ENCODE results near the gene ATPAF1.
A peak's percentile ranks its signal among the peaks of the same experiment; 100 is the strongest.

ATPAF1 gene

DNA sequence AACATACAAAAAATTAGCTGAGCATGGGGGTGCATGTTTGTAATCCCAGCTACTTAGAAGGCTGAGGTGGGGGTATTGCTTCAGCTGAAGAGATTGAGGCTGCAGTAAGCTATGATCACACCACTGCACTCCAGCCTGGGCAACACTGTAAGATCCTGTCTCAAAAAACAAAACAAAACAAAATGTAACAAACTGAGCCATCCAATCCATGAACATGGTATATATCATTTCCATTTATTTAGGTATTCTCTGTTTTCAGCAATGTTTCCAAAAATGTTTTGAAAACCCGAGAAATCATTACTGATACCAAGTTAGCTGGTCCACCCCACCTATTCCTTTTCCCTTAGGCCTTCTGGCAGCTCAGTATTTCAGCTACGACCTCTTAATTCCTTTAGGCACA, 18.4 kb downstream of the ATPAF1 start:
- no peak overlapping the region for H3K4me3 ChIP-seq (replicated peaks in 1 of 2; ENCODE audit: low read depth in 2 of 2, low read length in 2 of 2)
- TF ChIP-seq CTCF (IDR thresholded peaks at IDR 0.05; ENCODE audit: low read depth, low read length): no peak
- no peak for DNase-seq (ENCODE audit: low read depth in 2 of 2)

DNA sequence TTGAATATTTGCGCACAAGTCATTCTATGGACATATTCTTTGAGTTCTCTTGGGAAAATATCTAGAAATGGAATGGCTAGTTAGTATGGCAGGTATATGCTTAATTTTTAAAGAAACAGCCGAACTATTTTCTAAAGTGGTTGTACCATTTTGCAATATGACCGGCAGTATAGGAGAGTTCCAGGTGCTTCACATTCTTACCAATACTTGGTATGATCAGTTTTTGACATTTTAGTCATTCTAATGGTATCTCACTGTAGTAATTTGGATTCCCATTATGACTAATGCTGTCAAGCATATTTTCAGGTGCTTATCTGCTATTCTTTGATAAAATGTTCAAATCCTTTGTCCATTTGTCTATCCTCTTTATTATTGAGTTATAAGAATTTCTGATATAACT, 20.6 kb downstream of the ATPAF1 start:
- no peak for TF ChIP-seq CTCF (IDR thresholded peaks at IDR 0.05; ENCODE audit: low read depth, low read length)
- no peak overlapping the region for H3K4me3 ChIP-seq (replicated peaks in 1 of 2; ENCODE audit: low read depth in 2 of 2, low read length in 2 of 2)
- no peak for DNase-seq (ENCODE audit: low read depth in 2 of 2)

GRCh38 chr1:46646844-46647243, 21.3 kb downstream of the ATPAF1 start:
- DNase-seq (ENCODE audit: low read depth in 2 of 2): no peak
- H3K4me3 ChIP-seq (replicated peaks in 1 of 2; ENCODE audit: low read depth in 2 of 2, low read length in 2 of 2): no peak overlapping the region
- TF ChIP-seq CTCF (IDR thresholded peaks at IDR 0.05; ENCODE audit: low read depth, low read length): no peak

- TF ChIP-seq CTCF (IDR thresholded peaks at IDR 0.05; ENCODE audit: low read depth, low read length): no peak
- H3K4me3 ChIP-seq (replicated peaks in 1 of 2; ENCODE audit: low read depth in 2 of 2, low read length in 2 of 2): no peak overlapping the region
- no peak for DNase-seq (ENCODE audit: low read depth in 2 of 2)
Observed at GRCh38 chr1:46646331-46646730, 21.8 kb downstream of the ATPAF1 start.

DNA sequence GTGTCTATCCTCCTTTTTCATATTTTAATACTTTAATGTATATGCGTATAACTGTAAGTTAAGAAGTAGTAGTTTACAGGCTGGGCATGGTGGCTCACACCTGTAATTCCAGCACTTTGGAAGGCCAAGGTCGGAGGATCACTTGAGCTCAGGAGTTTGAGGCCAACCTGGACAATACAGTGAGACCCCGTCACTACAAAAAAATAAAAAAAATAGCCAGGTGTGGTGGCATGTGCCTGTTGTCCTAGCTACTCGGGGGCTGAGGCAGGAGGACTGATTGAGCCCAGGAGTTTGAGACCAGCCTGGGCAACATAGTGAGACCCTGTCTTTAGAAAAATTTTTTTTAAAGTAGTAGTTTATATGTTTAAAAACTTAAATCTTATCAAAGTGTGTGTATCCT, 22.3 kb downstream of the ATPAF1 start:
- no peak for TF ChIP-seq CTCF (IDR thresholded peaks at IDR 0.05; ENCODE audit: low read depth, low read length)
- no peak overlapping the region for H3K4me3 ChIP-seq (replicated peaks in 1 of 2; ENCODE audit: low read depth in 2 of 2, low read length in 2 of 2)
- no peak for DNase-seq (ENCODE audit: low read depth in 2 of 2)

DNA sequence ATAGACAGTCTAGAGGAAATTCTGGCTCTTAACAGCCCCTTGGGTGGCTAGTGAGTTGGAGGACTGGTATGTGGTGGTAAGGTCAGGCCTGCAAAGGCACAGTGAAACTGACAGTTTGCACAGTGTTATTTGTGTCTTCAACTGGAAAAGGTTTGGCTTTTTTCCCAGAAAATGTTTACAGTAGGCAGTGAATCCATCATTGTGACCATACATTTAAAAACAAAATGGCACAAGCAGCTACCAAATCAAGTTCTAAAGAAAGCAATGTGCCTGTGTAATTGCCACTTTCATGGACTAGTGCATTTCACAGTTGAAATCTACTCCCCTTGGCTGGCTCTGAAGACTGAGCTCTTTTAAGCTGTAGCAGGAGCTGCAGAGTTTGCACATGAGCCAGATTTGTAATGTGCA, 24.8 kb downstream of the ATPAF1 start:
- peak; percentile 80 to 83 for DNase-seq (ENCODE audit: low read depth in 2 of 2)
- no peak overlapping the region for H3K4me3 ChIP-seq (replicated peaks in 1 of 2; ENCODE audit: low read depth in 2 of 2, low read length in 2 of 2)
- no peak for TF ChIP-seq CTCF (IDR thresholded peaks at IDR 0.05; ENCODE audit: low read depth, low read length)

DNA sequence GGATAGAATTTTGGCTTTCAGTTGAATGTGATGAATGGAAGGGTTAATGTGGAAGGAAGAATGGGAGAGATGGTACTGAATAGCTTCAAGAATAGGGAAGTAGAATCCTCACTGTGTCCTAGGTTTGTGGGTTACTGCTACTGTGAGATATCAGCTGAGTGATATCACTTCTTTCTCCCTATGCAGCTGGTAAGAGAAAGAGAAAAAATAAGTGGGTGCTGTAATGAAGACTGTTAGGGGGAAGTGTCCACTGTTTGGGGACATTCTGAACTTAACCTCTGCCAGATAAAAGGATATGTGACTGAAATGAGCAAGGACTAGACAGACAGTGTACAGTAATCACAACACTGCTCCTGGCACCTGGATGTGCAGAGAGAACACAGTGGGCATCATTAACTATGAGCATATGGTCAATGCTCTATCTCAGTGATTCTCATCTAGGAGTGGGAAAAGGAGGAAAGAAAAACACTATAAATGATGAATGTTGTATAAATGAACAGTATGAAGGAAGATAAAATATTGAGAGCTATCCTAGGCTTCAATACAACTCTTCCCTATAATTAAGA, 26.0 kb downstream of the ATPAF1 start:
- TF ChIP-seq CTCF (IDR thresholded peaks at IDR 0.05; ENCODE audit: low read depth, low read length): no peak
- no peak overlapping the region for H3K4me3 ChIP-seq (replicated peaks in 1 of 2; ENCODE audit: low read depth in 2 of 2, low read length in 2 of 2)
- DNase-seq (ENCODE audit: low read depth in 2 of 2): no peak
